RWPE1 (cell line): ENCODE measurements around the gene ACVRL1.

Experiments
- CTCF ChIA-PET: fragments of 350-600 bp; sonication (Branson Sonifier 250); formaldehyde crosslinking; extraction: SDS; loops from one replicate; lab custom pipeline; 2021; lab: Yijun Ruan, JAX
- POLR2A ChIA-PET: fragments of 400-600 bp; formaldehyde crosslinking; extraction: SDS; loops from one replicate; lab custom pipeline; 2020; ENCODE audit warnings: antibody characterized with exemption; ENCODE audit not compliant: low non-redundant PET; lab: Yijun Ruan, JAX
- DNase-seq: peaks from one replicate; pipeline ENCODE4 v3.0.0; 2012; ENCODE audit warnings: low spot score
- H3K27ac ChIP-seq: fragments of 450-650 bp; 2 replicates; pipeline ENCODE4 v1.5.1; 2017
- CTCF ChIP-seq: fragments of 450-650 bp; conservative IDR thresholded peaks from 2 replicates; pipeline ENCODE4 v1.5.1; 2017; ENCODE audit warnings: low read depth, mild to moderate bottlenecking

The ACVRL1 gene

GRCh38 chr12:51895378-51896135 is 11.7 kb upstream of the ACVRL1 start:
- no peak for TF ChIP-seq CTCF
- no peak for DNase-seq
- ChIA-PET POLR2A (no interaction called here), CTCF (no interaction called here)
- H3K27ac ChIP-seq: no peak overlapping the region

GRCh38 chr12:51896236-51896635 is 11.1 kb upstream of the ACVRL1 start:
- ChIA-PET CTCF (no interaction called here), POLR2A (no interaction called here)
- no peak for DNase-seq
- no peak for TF ChIP-seq CTCF
- H3K27ac ChIP-seq: no peak overlapping the region

GRCh38 chr12:51897181-51897580 is 10.1 kb upstream of the ACVRL1 start:
- ChIA-PET POLR2A (no interaction called here), CTCF (no interaction called here)
- TF ChIP-seq CTCF: no peak
- no peak for DNase-seq
- no peak overlapping the region for H3K27ac ChIP-seq

GRCh38 chr12:51898506-51898905 is 8.8 kb upstream of the ACVRL1 start:
- no peak overlapping the region for H3K27ac ChIP-seq
- ChIA-PET CTCF (no interaction called here), POLR2A (no interaction called here)
- TF ChIP-seq CTCF: no peak
- DNase-seq: no peak

GRCh38 chr12:51898937-51899336 is 8.4 kb upstream of the ACVRL1 start:
- TF ChIP-seq CTCF: no peak
- CTCF ChIA-PET: interaction anchor here (0.6 kb wide), 1 partner anchor 14 kb away, joined by 3 read pairs; no protein-coding TSS in a partner anchor
- POLR2A ChIA-PET: no interaction called here
- H3K27ac ChIP-seq: no peak overlapping the region
- no peak for DNase-seq

- TF ChIP-seq CTCF: no peak
- H3K27ac ChIP-seq: no peak overlapping the region
- ChIA-PET POLR2A (no interaction called here), CTCF (interaction anchor here (0.6 kb wide), 1 partner anchor 11 kb away, joined by 4 read pairs; no protein-coding TSS in a partner anchor)
- DNase-seq: no peak
Observed at GRCh38 chr12:51900323-51900889, 6.9 kb upstream of the ACVRL1 start.
